Cardiac fibroblast (primary cell): Measurements from ENCODE around the gene TEDC2.

Source experiments
- DNase-seq, 2 donors: peaks; one replicate each; pipeline versions ENCODE4 v3.0.0 to v3.0.0-alpha.2; 2010; ENCODE audit warnings: low read depth in 2 of 2
- H3K4me3 ChIP-seq, 2 donors: replicated peaks in 1 of 2; 1 replicate in 1 of 2; 2 replicates in 1 of 2; pipeline ENCODE4 v1.5.1; 2011; ENCODE audit warnings: low read depth in 2 of 2, low read length in 2 of 2, mild to moderate bottlenecking in 2 of 2, moderate library complexity in 1 of 2
- CTCF ChIP-seq: IDR thresholded peaks from one replicate; pipeline ENCODE4 v1.5.1; 2011; ENCODE audit warnings: low read depth, mild to moderate bottlenecking, low read length, inconsistent platforms

TEDC2 gene

GRCh38 chr16:2450535-2450934 is 9.4 kb upstream of the TEDC2 start:
- H3K4me3 ChIP-seq: no peak overlapping the region
- no peak for TF ChIP-seq CTCF

GRCh38 chr16:2450975-2451381 is 8.9 kb upstream of the TEDC2 start:
- TF ChIP-seq CTCF: no peak
- no peak overlapping the region for H3K4me3 ChIP-seq
- no peak for DNase-seq

More at GRCh38 chr16:2450535-2450934, 9.4 kb upstream of the TEDC2 start:
- no peak for DNase-seq

- DNase-seq: no peak
- no peak overlapping the region for H3K4me3 ChIP-seq
- TF ChIP-seq CTCF: no peak
Observed at GRCh38 chr16:2451851-2452320, 8.0 kb upstream of the TEDC2 start.

GRCh38 chr16:2452650-2453049 is 7.3 kb upstream of the TEDC2 start:
- no peak overlapping the region for H3K4me3 ChIP-seq
- TF ChIP-seq CTCF: no peak
- DNase-seq: no peak

GRCh38 chr16:2455081-2455845 is 4.6 kb upstream of the TEDC2 start:
- H3K4me3 ChIP-seq: no peak overlapping the region
- TF ChIP-seq CTCF: no peak
- DNase-seq: no peak

- no peak overlapping the region for H3K4me3 ChIP-seq
- no peak for DNase-seq
- no peak for TF ChIP-seq CTCF
Observed at GRCh38 chr16:2456551-2457153, 3.3 kb upstream of the TEDC2 start.
